ENCODE measurements around the gene OGT. TPM values are rescaled to one million over a fixed set of nuclear protein-coding genes. Genes with fewer than 3 reads are reported as not detected.

Gene OGT
- total RNA-seq, 4 donors from 2014 or later, result 175 to 256 (median 231) TPM

GRCh38 chrX:71619986-71620385, 87.1 kb downstream of the OGT start:
- no peaks in the 10 kb centered on the region for H3K27me3 ChIP-seq
- 67 to 100% methylated on average over 1 of the region's 1 CpG for WGBS, 2 donors
- TF ChIP-seq EP300 (IDR thresholded peaks at IDR 0.05) (no peak), CTCF (IDR thresholded peaks at IDR 0.05) (no peak), POLR2A (IDR thresholded peaks at IDR 0.05) (no peak)
- H3K27ac ChIP-seq, result no peak overlapping the region
- no peak for DNase-seq (ENCODE audit: low spot score in 2 of 2)
- H3K4me3 ChIP-seq, result no peak overlapping the region
- no peaks in the 10 kb centered on the region for H3K9me3 ChIP-seq
- H3K36me3 ChIP-seq, result peaks cover 0 to 3% (median 0%) of the 10 kb centered on the region in 3 donors
- H3K4me1 ChIP-seq, result peaks cover 0 to 21% (median 10%) of the 10 kb centered on the region in 4 donors

- DNase-seq (ENCODE audit: low spot score in 2 of 2), result no peak
- no peaks in the 10 kb centered on the region for H3K9me3 ChIP-seq
- TF ChIP-seq EP300 (IDR thresholded peaks at IDR 0.05) (no peak), CTCF (IDR thresholded peaks at IDR 0.05) (no peak), POLR2A (IDR thresholded peaks at IDR 0.05) (no peak)
- peak overlapping the region in 1 of 4 donors; percentile 85 for H3K27ac ChIP-seq
- peaks cover 0 to 8% of the 10 kb centered on the region in 2 donors for H3K27me3 ChIP-seq
- 42 to 48% methylated on average over 5 to 6 of the region's 6 CpGs for WGBS, 2 donors
- H3K4me1 ChIP-seq, result peaks cover 0 to 21% (median 10%) of the 10 kb centered on the region in 4 donors
- H3K4me3 ChIP-seq, result no peak overlapping the region
- H3K36me3 ChIP-seq, result no peaks in the 10 kb centered on the region
These were observed 88.7 kb downstream of the OGT start for GRCh38 chrX:71621603-71622002.

- Histone ChIP-seq H3K27ac (peak overlapping the region in 3 of 4 donors; percentile 71 to 85 (median 74)), H3K27me3 (peaks cover 0 to 8% of the 10 kb centered on the region in 2 donors), H3K4me1 (peaks cover 0 to 21% (median 10%) of the 10 kb centered on the region in 4 donors), H3K9me3 (no peaks in the 10 kb centered on the region), H3K4me3 (no peak overlapping the region), H3K36me3 (no peaks in the 10 kb centered on the region)
- no peak for DNase-seq (ENCODE audit: low spot score in 2 of 2)
- WGBS, 2 donors, result 74 to 96% methylated on average over 4 to 9 of the region's 9 CpGs
- TF ChIP-seq EP300 (IDR thresholded peaks at IDR 0.05), result no peak
- TF ChIP-seq CTCF (IDR thresholded peaks at IDR 0.05), result no peak
- no peak for TF ChIP-seq POLR2A (IDR thresholded peaks at IDR 0.05)
These were observed 89.2 kb downstream of the OGT start for GRCh38 chrX:71622032-71622575.

GRCh38 chrX:71622576-71623450, 89.9 kb downstream of the OGT start:
- H3K36me3 ChIP-seq, result no peaks in the 10 kb centered on the region
- peak; percentile 47 to 50 for DNase-seq (ENCODE audit: low spot score in 2 of 2)
- H3K4me3 ChIP-seq, result no peak overlapping the region
- TF ChIP-seq CTCF (IDR thresholded peaks at IDR 0.05), result peak in 3 of 5 experiments; percentile 11 to 31 (median 15)
- TF ChIP-seq POLR2A (IDR thresholded peaks at IDR 0.05), result no peak
- no peaks in the 10 kb centered on the region for H3K9me3 ChIP-seq
- peaks cover 0 to 21% (median 10%) of the 10 kb centered on the region in 4 donors for H3K4me1 ChIP-seq
- 38 to 55% methylated on average over 7 to 13 of the region's 13 CpGs for WGBS, 2 donors
- H3K27me3 ChIP-seq, result peaks cover 0 to 8% of the 10 kb centered on the region in 2 donors
- H3K27ac ChIP-seq, result peak overlapping the region; percentile 9 to 85 (median 72)

GRCh38 chrX:71623714-71624113, 90.8 kb downstream of the OGT start:
- DNase-seq (ENCODE audit: low spot score in 2 of 2), result no peak
- TF ChIP-seq POLR2A (IDR thresholded peaks at IDR 0.05) (no peak), EP300 (IDR thresholded peaks at IDR 0.05) (no peak), CTCF (IDR thresholded peaks at IDR 0.05) (no peak)
- WGBS, 2 donors, result 89 to 100% methylated on average over 2 to 3 of the region's 3 CpGs
- Histone ChIP-seq H3K27me3 (peaks cover 0 to 8% of the 10 kb centered on the region in 2 donors), H3K4me1 (peaks cover 0 to 18% (median 10%) of the 10 kb centered on the region in 4 donors), H3K4me3 (no peak overlapping the region), H3K27ac (peak overlapping the region in 1 of 4 donors; percentile 85), H3K9me3 (no peaks in the 10 kb centered on the region), H3K36me3 (no peaks in the 10 kb centered on the region)

Measured in tibial nerve (tissue), 4 donors.